MCF 10A (cell line): ENCODE data around the gene FOS. TPM values are rescaled to one million over a fixed set of nuclear protein-coding genes. Genes with fewer than 3 reads are reported as not detected.
A peak's percentile ranks its signal among the peaks of the same experiment; 100 is the strongest.

Experiments
- BruUV-seq: library from RNA; stranded (reverse); fragments of 400-500 nt; replicated peaks from 2 replicates; lab custom pipeline; 2021; lab: Mats Ljungman, UMichigan
- CTCF ChIA-PET: fragments of 300-600 bp; sonication (Branson Sonifier 250); formaldehyde crosslinking; extraction: SDS; loops from one replicate; lab custom pipeline; 2021; ENCODE audit warnings: antibody characterized with exemption, inconsistent platforms; lab: Yijun Ruan, JAX
- POLR2A ChIA-PET: fragments of 300-600, 350-650 bp; sonication (Branson Sonifier 250); formaldehyde crosslinking; extraction: SDS; loops from one replicate; lab custom pipeline; 2020; ENCODE audit warnings: antibody characterized with exemption, inconsistent platforms; lab: Yijun Ruan, JAX
- DNase-seq: peaks from one replicate; pipeline ENCODE4 v3.0.0-alpha.2; 2018; ENCODE audit not compliant: unreplicated experiment
- H3K27ac Mint-ChIP-seq: one replicate; pipeline ENCODE4 v1.8.0; 2022; ENCODE audit warnings: mild to moderate bottlenecking, low read depth, mixed read lengths; ENCODE audit not compliant: unreplicated experiment
- H3K27me3 Mint-ChIP-seq: one replicate; pipeline ENCODE4 v1.8.0; 2022; ENCODE audit warnings: mixed read lengths; ENCODE audit not compliant: insufficient read depth, unreplicated experiment
- H3K36me3 Mint-ChIP-seq: one replicate; pipeline ENCODE4 v1.8.0; 2022; ENCODE audit warnings: mild to moderate bottlenecking, moderate library complexity, mixed read lengths; ENCODE audit not compliant: insufficient read depth, unreplicated experiment
- H3K4me1 Mint-ChIP-seq: one replicate; pipeline ENCODE4 v1.8.0; 2022; ENCODE audit warnings: mixed read lengths; ENCODE audit not compliant: insufficient read depth, unreplicated experiment
- H3K4me3 Mint-ChIP-seq: one replicate; pipeline ENCODE4 v1.8.0; 2022; ENCODE audit warnings: mild to moderate bottlenecking, moderate library complexity, mixed read lengths; ENCODE audit not compliant: unreplicated experiment
- H3K9me3 Mint-ChIP-seq: one replicate; pipeline ENCODE4 v1.8.0; 2022; ENCODE audit warnings: mixed read lengths; ENCODE audit not compliant: unreplicated experiment
- CTCF ChIP-seq: fragments of 200-600 bp; IDR thresholded peaks from one replicate; pipeline ENCODE4 v1.8.0; 2022; ENCODE audit warnings: antibody characterized with exemption, mild to moderate bottlenecking; ENCODE audit not compliant: unreplicated experiment
- intact Hi-C: fragments of 100-400 bp; cut with micrococcal nuclease; formaldehyde crosslinking; loops from 2 replicates; pipeline ENCODE4 v1.14.1; 2022
- total RNA-seq: library from RNA; stranded (reverse); gene quantifications from 2 replicates; pipeline ENCODE4 v1.2.3, GENCODE V29; 2022

FOS gene
- total RNA-seq, 1 experiment from 2014 or later = 139 TPM

- no peak overlapping the region for H3K4me3 Mint-ChIP-seq
- no peaks in the 10 kb centered on the region for H3K9me3 Mint-ChIP-seq
- no peak for TF ChIP-seq CTCF
- no peaks in the 10 kb centered on the region for H3K27me3 Mint-ChIP-seq
- peak; percentile 41 for DNase-seq
- no TSS peak for BruUV-seq
- no peak overlapping the region for H3K27ac Mint-ChIP-seq
- peaks cover 16% of the 10 kb centered on the region for H3K4me1 Mint-ChIP-seq
- no peaks in the 10 kb centered on the region for H3K36me3 Mint-ChIP-seq
- intact Hi-C loops = no loop called here
- CTCF ChIA-PET = interaction anchor here (2.1 kb wide), 1 partner anchor 172 kb away, joined by 4 read pairs; no protein-coding TSS in a partner anchor
- POLR2A ChIA-PET = no interaction called here
These were observed 36.5 kb downstream of the FOS start for GRCh38 chr14:75315144-75315543.

GRCh38 chr14:75317148-75317547 lies 38.5 kb downstream of the FOS start:
- no peaks in the 10 kb centered on the region for H3K4me1 Mint-ChIP-seq
- H3K9me3 Mint-ChIP-seq = no peaks in the 10 kb centered on the region
- H3K27ac Mint-ChIP-seq = no peak overlapping the region
- no peaks in the 10 kb centered on the region for H3K36me3 Mint-ChIP-seq
- CTCF ChIA-PET = interaction anchor here (0.6 to 0.7 kb wide), 3 partner anchors 12 to 1738 kb away, joined by 3 to 6 read pairs (median 3); no protein-coding TSS in a partner anchor
- H3K4me3 Mint-ChIP-seq = no peak overlapping the region
- BruUV-seq = no TSS peak
- intact Hi-C loops = no loop called here
- H3K27me3 Mint-ChIP-seq = no peaks in the 10 kb centered on the region
- DNase-seq = no peak
- POLR2A ChIA-PET = no interaction called here
- TF ChIP-seq CTCF = no peak

DNA sequence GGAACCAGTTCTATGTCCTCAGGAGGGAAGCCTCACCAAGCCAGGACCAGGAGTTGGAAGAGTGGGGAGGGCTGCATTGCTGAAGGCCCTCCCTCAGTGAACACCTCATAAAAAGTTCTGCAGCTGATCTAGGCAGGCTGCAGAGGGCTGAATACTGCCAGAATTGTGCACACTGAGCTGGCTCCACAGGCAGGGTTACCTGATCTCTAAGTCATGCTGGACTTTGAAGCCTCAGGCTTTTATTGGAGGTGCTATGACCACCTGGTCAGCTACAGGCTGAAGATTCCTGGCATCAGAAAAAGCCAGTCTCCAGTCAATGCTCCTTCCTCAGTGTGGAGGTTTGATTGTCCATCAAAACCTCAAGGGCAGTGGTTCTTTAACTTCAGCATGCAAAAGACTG lies 39.7 kb downstream of the FOS start:
- Mint-ChIP-seq H3K4me1 (no peaks in the 10 kb centered on the region), H3K27me3 (no peaks in the 10 kb centered on the region), H3K36me3 (no peaks in the 10 kb centered on the region), H3K4me3 (no peak overlapping the region), H3K9me3 (no peaks in the 10 kb centered on the region), H3K27ac (no peak overlapping the region)
- intact Hi-C loops = no loop called here
- no peak for DNase-seq
- ChIA-PET POLR2A (interaction anchor here (0.6 to 0.7 kb wide), 2 partner anchors 9 to 107 kb away, joined by 3 read pairs; no protein-coding TSS in a partner anchor), CTCF (interaction anchor here (0.9 to 1.8 kb wide), 2 partner anchors 9 to 171 kb away, joined by 3 to 5 read pairs; no protein-coding TSS in a partner anchor)
- BruUV-seq = no TSS peak
- TF ChIP-seq CTCF = no peak

- intact Hi-C loops = no loop called here
- ChIA-PET POLR2A (interaction anchor here (0.7 kb wide), 1 partner anchor 9 kb away, joined by 3 read pairs; no protein-coding TSS in a partner anchor), CTCF (interaction anchor here (1.8 kb wide), 1 partner anchor 170 kb away, joined by 5 read pairs; no protein-coding TSS in a partner anchor)
- Mint-ChIP-seq H3K4me1 (no peaks in the 10 kb centered on the region), H3K9me3 (no peaks in the 10 kb centered on the region), H3K27ac (no peak overlapping the region), H3K36me3 (no peaks in the 10 kb centered on the region), H3K4me3 (no peak overlapping the region), H3K27me3 (no peaks in the 10 kb centered on the region)
- TF ChIP-seq CTCF = no peak
- no peak for DNase-seq
- BruUV-seq = no TSS peak
These were observed 40.4 kb downstream of the FOS start for GRCh38 chr14:75319021-75319420.
